ENCODE data around the gene C1orf35.

Gene C1orf35

DNA sequence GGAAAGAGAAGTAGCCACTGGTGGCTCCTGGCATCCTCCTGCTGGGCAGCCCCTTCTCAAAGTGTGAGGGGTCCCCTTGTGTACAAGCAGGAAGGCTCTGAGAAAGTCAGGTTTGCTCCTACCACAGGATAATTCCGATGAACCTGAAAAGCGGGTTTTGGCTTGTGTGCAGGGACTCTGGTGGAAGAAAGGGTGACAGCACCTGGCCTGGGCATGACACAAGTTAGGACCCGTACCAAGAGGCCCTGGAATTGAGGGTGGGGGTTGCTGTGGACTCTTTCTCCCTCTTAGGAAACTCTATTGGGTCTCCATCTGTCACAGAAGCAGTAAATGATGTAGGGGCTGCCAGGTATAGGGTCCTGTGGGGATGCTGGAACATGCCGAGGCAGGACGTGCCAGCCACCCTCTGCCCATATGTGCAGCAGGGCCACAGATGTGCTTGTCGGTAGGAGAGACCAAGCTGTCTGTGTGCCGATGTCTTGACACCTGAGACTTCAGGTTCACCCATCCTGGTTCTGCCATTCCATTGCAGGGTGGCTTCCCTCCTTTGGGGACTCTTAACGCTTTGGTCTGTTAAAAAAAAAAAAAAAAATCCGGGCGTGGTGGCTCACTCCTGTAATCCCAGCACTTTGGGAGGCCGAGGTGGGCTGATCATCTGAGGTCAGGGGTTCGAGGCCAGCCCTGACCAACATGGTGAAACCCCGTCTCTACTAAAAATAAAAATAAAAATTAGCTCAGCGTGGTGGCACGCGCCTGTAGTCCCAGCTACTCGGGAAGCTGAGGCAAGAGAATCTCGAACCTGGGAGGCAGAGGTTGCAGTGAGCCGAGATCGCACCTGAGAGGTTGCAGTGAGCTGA, 9.8 kb downstream of the C1orf35 start:
- DNase-seq: no peak

DNA sequence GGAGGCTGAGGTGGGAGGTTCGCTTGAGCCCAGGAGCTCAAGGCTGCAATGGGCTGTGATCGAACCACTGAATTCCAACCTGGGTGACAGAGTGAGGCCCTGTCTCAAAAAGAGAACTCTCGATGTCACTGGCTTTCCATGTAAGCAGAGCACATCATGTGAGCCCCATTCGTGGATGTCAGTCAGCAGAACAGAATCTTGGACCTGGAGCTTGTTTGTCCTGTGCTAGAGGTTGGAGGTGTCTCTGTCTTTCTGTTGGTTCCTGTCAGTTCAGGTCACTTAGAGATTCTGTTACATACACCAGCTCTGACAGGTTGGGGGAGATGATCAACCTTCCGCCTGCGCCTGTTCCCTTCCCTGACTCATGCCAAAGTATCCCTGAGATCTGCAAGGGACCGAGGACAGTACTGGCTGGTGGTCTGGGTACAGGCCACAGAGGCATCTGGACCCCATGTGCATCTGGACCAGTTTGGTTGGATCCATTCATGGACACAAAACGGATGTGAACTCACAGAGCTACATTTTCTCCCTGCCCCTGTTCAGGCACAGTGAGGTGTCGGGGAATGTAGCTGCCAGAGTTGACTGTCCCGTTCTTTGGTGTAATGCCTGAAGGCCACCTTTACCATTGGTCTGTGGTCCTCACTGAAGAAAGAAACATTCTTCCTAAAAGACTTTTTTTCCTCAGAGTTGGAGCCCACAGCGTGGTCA, 10.6 kb downstream of the C1orf35 start:
- no peak for DNase-seq

- DNase-seq: no peak
Measured at GRCh38 chr1:228091084-228091483, 12.0 kb downstream of the C1orf35 start.

- DNase-seq: no peak
Measured at GRCh38 chr1:228090613-228091081, 12.5 kb downstream of the C1orf35 start.

GRCh38 chr1:228089519-228090380, 13.4 kb downstream of the C1orf35 start:
- no peak for DNase-seq

DNA sequence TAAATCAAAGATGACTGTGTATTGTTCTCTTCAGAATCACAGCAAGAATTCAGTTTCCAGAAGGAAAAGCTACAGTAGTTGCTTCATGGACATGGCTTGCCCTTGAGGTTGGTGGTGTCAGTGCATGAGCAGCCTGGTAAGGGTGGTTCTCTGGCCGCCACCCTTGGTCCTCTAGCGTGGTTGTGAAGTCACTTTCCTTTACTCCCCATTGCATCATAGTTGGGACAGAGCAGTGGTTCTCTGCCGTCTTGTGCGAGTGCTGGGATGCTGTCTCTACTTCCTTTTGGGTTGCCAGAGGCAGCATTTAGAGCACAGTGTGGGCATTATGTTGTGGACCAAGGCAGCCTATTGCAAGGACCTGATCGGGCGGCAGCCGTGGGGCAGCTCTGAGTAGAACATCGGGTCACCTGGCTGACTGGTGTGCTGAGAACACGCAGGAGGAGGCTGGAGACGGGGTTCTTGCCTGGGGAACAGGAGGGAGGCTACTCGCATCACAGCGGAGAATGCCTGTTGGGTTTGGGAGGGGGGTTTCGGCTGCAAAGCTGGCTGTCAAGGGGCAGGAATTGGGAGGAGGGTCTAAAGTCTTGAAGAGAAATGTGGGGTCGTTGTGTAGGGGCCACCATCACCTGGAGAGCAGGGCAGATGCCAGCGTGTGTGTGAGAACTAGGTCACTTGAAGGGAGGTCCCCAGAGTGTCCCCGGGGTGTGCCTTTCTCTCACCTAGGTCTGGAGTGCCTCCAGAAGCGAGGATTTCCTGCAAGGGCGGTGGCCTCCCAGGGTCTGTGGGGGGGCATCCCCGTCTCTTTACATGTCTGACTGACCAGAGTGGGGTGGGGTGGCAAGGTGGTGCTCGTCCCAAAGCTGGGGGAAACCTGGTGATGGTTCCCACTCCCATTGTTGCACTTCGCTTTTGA, 14.3 kb downstream of the C1orf35 start:
- DNase-seq: no peak

- no peak for DNase-seq
Measured at GRCh38 chr1:228087771-228088251, 15.3 kb downstream of the C1orf35 start.

GRCh38 chr1:228085287-228085951, 17.7 kb downstream of the C1orf35 start:
- DNase-seq: no peak

GRCh38 chr1:228084797-228085196, 18.3 kb downstream of the C1orf35 start:
- DNase-seq: no peak

DNA sequence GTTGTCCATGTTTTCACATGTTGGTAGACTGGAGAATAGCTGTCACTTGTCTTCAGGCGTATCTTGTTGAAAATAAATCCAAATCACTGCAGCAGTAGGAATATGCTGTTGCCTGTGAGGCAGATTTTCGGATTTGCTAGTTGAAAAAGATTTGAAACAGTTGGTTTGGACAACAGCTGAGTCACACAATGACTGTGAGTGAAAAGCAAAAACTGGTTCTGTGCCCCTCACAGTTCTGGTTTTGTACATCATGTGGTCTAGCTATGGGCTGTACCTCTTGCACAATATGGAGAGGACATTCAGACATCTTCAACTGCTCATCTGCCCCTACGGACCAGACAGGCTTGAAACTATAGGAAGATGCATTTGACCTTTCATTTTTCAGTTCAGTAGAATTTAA, 18.8 kb downstream of the C1orf35 start:
- DNase-seq: no peak

DNA sequence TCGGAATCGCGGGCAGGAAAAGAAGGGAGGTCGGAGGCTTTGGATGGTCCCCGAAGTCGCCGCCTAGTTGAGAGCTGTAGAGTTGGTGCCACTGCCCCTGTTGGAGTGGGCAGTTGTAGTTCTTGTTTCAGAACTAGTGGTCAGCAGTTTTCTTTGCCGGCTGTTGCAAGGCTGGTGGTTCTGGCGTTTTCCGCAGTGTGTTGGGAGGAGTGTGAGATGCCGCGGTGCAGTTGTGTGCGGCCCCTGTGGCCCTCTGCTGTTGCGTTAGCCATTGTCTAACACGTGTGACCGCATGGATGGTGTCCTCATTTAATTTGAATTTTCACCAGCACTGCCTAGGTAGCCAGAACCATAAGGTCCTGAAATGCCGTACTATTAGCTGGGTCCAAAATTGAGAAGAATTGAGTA, 19.2 kb downstream of the C1orf35 start:
- DNase-seq: no peak

GRCh38 chr1:228082918-228083870, 19.9 kb downstream of the C1orf35 start:
- DNase-seq: no peak

- DNase-seq: peak; percentile 94
Measured at GRCh38 chr1:228082214-228082917, 20.8 kb downstream of the C1orf35 start, which contains the start of gene ARF1. Gene ARF1 (plus strand): TSS chr1:228082708. CDS start chr1:228097115, 14,407 bp downstream.

- DNase-seq: no peak
Measured at GRCh38 chr1:228081578-228082213, 21.4 kb downstream of the C1orf35 start.

GRCh38 chr1:228081144-228081543, 22.0 kb downstream of the C1orf35 start:
- no peak for DNase-seq

DNA sequence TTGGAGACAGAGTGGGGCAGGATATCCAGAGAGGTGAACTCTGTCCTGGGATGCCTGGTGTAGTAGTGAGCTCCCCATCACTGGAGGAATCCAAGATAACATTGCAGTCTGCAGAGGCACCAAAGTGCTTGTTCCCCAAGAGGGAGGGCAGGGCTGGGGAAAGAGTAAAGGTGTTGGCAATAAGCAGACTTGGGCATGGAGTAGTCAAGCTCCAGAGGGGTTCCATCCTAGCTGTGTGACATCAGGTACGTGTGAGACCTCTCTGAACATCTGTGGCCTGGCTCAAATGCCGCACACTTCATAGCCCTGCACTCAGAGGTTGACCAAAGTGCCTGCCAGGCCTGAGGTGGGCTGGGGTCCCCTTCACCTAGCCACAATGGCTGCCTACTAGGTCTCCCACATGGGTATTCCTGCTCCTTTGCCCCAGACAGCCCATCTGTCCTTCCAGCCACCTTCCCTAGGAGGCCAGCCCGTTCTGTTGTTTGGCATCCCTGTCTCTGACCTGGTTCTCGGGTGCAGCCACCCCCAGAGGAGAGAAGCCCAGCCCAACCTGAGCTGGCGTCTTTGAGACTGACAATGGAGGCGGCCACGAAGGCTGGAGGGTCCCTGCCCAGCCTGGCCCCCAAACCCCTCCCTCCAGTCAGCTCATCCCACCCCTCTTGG, 23.4 kb downstream of the C1orf35 start:
- DNase-seq: no peak

- no peak for DNase-seq
Measured at GRCh38 chr1:228079013-228079412, 24.1 kb downstream of the C1orf35 start.
